Vagina (tissue), 2 donors: ENCODE results near the gene KCNA5. TPM values are rescaled to one million over a fixed set of nuclear protein-coding genes. Genes with fewer than 3 reads are reported as not detected.

Source experiments
- DNase-seq, 2 donors: peaks; one replicate each; pipeline ENCODE4 v3.0.0-alpha.2; 2017; ENCODE audit errors: extremely low spot score in 2 of 2
- H3K27ac ChIP-seq: fragments of 200-600 bp; sonication (generic); one replicate; pipeline ENCODE4 v1.5.1; 2019
- H3K27me3 ChIP-seq: fragments of 200-600 bp; sonication (generic); one replicate; pipeline ENCODE4 v1.5.1; 2019
- H3K36me3 ChIP-seq, 2 donors: fragments of 200-600 bp; sonication (generic); one replicate each; pipeline ENCODE4 v1.5.1; 2017 to 2019
- H3K4me1 ChIP-seq: fragments of 200-600 bp; sonication (generic); one replicate; pipeline ENCODE4 v1.5.1; 2019
- H3K4me3 ChIP-seq, 2 donors: fragments of 200-600 bp; sonication (generic); 1 replicate in 1 of 2; 2 replicates in 1 of 2; pipeline ENCODE4 v1.5.1; 2016 to 2019
- H3K9me3 ChIP-seq: fragments of 200-600 bp; sonication (generic); one replicate; pipeline ENCODE4 v1.5.1; 2019
- CTCF ChIP-seq, 3 experiments: fragments of 450-650 bp in 2 of 3; fragments of 200-600 bp in 1 of 3; sonication (generic) in 1 of 3; IDR thresholded peaks; one replicate each; pipeline ENCODE4 v1.5.1; 2017 to 2019; ENCODE audit warnings: antibody characterized with exemption in 3 of 3, mild to moderate bottlenecking in 2 of 3, moderate library complexity in 2 of 3
- POLR2A ChIP-seq, 2 donors: fragments of 450-650 bp; IDR thresholded peaks; one replicate each; pipeline ENCODE4 v1.6.1; 2017; ENCODE audit warnings: antibody characterized with exemption in 2 of 2, mild to moderate bottlenecking in 2 of 2, moderate library complexity in 2 of 2
- POLR2AphosphoS5 ChIP-seq, 2 donors: sonication (generic); formaldehyde crosslinking; IDR thresholded peaks; one replicate each; pipeline ENCODE4 v1.9.0; 2017; ENCODE audit warnings: antibody characterized with exemption in 2 of 2, mild to moderate bottlenecking in 2 of 2, low read depth in 1 of 2; ENCODE audit not compliant: insufficient read depth in 1 of 2
- intact Hi-C: fragments of 100-400 bp; cut with DNase I; formaldehyde crosslinking; loops from one replicate; pipeline ENCODE4 v1.15.1; 2023
- total RNA-seq: library from RNA; depleted of rRNA; stranded (reverse); fragments of >200 nt; gene quantifications from one replicate; pipeline ENCODE4 v1.2.3, GENCODE V29; 2016

The KCNA5 gene
- total RNA-seq, 1 donor from 2014 or later: not detected

GRCh38 chr12:5083955-5084849 is 40.5 kb downstream of the KCNA5 start:
- no peaks in the 10 kb centered on the region for H3K9me3 ChIP-seq
- H3K27me3 ChIP-seq: no peaks in the 10 kb centered on the region
- H3K27ac ChIP-seq: no peak overlapping the region
- H3K36me3 ChIP-seq: no peaks in the 10 kb centered on the region
- no peak overlapping the region for H3K4me3 ChIP-seq
- no peak for DNase-seq
- TF ChIP-seq POLR2A (IDR thresholded peaks at IDR 0.05): no peak
- no peak for TF ChIP-seq POLR2AphosphoS5 (IDR thresholded peaks at IDR 0.05; ENCODE audit: insufficient read depth in 1 of 2, low read depth in 1 of 2)
- TF ChIP-seq CTCF (IDR thresholded peaks at IDR 0.05): peak; percentile 33 to 45 (median 42)
- intact Hi-C loops: loop anchor here (5.0 to 10.0 kb wide), 2 partner anchors 62 to 229 kb away; no protein-coding TSS in a partner anchor
- no peaks in the 10 kb centered on the region for H3K4me1 ChIP-seq

- intact Hi-C loops: loop anchor here (10.0 kb wide), 1 partner anchor 231 kb away; no protein-coding TSS in a partner anchor
- Histone ChIP-seq H3K36me3 (no peaks in the 10 kb centered on the region), H3K27ac (no peak overlapping the region), H3K4me3 (no peak overlapping the region), H3K9me3 (no peaks in the 10 kb centered on the region), H3K4me1 (no peaks in the 10 kb centered on the region), H3K27me3 (no peaks in the 10 kb centered on the region)
- no peak for DNase-seq
- TF ChIP-seq POLR2AphosphoS5 (IDR thresholded peaks at IDR 0.05; ENCODE audit: insufficient read depth in 1 of 2, low read depth in 1 of 2): no peak
- no peak for TF ChIP-seq POLR2A (IDR thresholded peaks at IDR 0.05)
- no peak for TF ChIP-seq CTCF (IDR thresholded peaks at IDR 0.05)
These were observed 42.2 kb downstream of the KCNA5 start for GRCh38 chr12:5085896-5086295.

- intact Hi-C loops: loop anchor here (10.0 kb wide), 1 partner anchor 233 kb away; no protein-coding TSS in a partner anchor
- Histone ChIP-seq H3K27ac (no peak overlapping the region), H3K4me3 (no peak overlapping the region), H3K36me3 (no peaks in the 10 kb centered on the region), H3K4me1 (no peaks in the 10 kb centered on the region), H3K9me3 (no peaks in the 10 kb centered on the region), H3K27me3 (no peaks in the 10 kb centered on the region)
- TF ChIP-seq CTCF (IDR thresholded peaks at IDR 0.05): no peak
- TF ChIP-seq POLR2AphosphoS5 (IDR thresholded peaks at IDR 0.05; ENCODE audit: insufficient read depth in 1 of 2, low read depth in 1 of 2): no peak
- no peak for TF ChIP-seq POLR2A (IDR thresholded peaks at IDR 0.05)
- no peak for DNase-seq
These were observed 44.3 kb downstream of the KCNA5 start for GRCh38 chr12:5087831-5088554.

GRCh38 chr12:5088586-5089264 is 45.0 kb downstream of the KCNA5 start:
- no peaks in the 10 kb centered on the region for H3K9me3 ChIP-seq
- intact Hi-C loops: loop anchor here (10.0 kb wide), 1 partner anchor 234 kb away; no protein-coding TSS in a partner anchor

More at GRCh38 chr12:5088586-5089264, 45.0 kb downstream of the KCNA5 start:
- Histone ChIP-seq H3K27ac (no peak overlapping the region), H3K4me3 (no peak overlapping the region), H3K27me3 (no peaks in the 10 kb centered on the region), H3K4me1 (no peaks in the 10 kb centered on the region), H3K36me3 (no peaks in the 10 kb centered on the region)
- TF ChIP-seq POLR2AphosphoS5 (IDR thresholded peaks at IDR 0.05; ENCODE audit: insufficient read depth in 1 of 2, low read depth in 1 of 2) (peak in 1 of 2 donors; percentile 37), POLR2A (IDR thresholded peaks at IDR 0.05) (no peak), CTCF (IDR thresholded peaks at IDR 0.05) (no peak)
- DNase-seq: no peak
